ENCODE results near the gene CLPTM1L.

Gene CLPTM1L, protein sequence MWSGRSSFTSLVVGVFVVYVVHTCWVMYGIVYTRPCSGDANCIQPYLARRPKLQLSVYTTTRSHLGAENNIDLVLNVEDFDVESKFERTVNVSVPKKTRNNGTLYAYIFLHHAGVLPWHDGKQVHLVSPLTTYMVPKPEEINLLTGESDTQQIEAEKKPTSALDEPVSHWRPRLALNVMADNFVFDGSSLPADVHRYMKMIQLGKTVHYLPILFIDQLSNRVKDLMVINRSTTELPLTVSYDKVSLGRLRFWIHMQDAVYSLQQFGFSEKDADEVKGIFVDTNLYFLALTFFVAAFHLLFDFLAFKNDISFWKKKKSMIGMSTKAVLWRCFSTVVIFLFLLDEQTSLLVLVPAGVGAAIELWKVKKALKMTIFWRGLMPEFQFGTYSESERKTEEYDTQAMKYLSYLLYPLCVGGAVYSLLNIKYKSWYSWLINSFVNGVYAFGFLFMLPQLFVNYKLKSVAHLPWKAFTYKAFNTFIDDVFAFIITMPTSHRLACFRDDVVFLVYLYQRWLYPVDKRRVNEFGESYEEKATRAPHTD

DNA sequence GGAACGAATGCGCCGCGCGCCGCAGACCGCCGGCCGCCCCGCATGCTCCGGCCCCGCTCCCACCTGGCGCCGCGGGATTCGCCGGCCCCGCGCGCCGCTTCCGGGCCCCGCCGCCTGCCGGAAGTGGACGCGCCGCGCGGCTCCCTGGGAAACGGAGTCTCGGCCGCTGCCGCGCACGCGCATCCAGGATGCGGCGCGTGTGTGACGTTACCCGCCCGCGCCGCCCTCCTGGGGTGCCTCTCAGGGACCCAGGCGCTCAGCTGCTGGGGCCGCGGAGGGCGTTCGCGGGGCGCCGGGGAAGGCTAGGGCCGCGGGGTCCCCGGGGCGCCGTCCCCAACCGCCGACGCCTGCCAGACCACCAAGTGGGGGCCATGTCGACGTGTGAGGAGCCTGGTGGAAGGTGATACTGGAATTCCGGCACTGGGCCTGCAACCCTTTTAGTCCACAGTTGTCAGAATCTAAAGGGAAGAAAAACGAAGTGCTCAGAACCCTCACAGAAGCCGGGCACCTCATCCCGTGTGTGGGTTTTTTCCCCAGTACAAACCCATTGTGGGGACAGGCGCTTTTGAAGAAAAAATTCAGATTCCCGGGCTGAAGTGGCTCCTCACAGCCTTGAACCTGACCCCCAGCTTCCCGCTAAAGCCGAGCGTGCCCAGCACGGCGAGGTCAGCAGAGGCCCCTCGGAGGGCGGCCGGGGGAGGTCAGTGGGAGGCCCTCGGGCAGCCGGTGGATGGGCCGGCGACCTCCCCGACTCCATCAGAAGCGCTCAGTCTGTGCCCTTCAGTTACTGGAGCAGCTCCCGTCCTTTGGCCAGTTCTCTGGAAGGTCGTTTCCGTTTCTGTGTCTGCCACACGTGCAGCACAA lies at the start of gene CLPTM1L:
CLPTM1L (minus strand) TSS at position 125 of the 864 bp plus-strand sequence. CDS start 258 bp downstream, outside the sequence.
- peak; percentile 67 for DNase-seq

DNA sequence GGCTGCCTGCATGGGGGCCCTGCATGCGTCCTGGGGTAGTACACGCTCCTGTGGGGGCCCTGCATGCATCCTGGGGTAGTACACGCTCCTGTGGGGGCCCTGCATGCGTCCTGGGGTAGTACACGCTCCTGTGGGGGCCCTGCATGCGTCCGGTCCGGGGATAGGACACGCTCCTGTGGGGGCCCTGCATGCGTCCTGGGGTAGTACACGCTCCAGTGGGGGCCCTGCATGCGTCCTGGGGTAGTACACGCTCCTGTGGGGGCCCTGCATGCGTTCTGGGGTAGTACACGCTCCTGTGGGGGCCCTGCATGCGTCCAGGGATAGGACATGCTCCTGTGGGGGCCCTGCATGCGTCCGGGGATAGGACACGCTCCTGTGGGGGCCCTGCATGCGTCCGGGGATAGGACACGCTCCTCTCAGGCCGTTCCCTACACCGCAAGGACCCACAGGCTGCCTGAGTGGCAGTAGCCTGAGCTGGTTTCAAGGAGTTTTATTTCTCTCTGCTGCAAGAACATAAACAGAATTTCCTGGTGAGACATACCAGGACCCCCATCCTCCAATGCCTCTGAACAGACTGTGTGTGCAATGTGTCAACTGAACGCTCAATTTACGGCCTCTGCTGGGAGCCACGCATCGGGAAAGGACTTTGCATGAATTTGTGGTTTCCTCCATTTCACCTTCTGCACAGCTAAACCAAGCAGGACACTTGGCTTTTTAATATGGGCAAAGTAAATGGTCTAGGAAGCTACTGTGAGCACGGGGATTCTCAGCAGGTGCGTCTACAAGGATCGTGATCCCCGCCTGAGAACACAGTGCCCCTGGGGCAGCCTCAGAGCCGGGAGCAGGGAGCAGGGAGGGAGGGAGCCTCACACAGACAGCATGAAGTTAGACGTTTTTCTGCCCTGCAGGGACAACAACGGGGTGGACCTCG lies 48.9 kb upstream of the CLPTM1L start:
- no peak for DNase-seq

GRCh38 chr5:1392801-1393565 lies 48.1 kb upstream of the CLPTM1L start:
- DNase-seq, result no peak

DNA sequence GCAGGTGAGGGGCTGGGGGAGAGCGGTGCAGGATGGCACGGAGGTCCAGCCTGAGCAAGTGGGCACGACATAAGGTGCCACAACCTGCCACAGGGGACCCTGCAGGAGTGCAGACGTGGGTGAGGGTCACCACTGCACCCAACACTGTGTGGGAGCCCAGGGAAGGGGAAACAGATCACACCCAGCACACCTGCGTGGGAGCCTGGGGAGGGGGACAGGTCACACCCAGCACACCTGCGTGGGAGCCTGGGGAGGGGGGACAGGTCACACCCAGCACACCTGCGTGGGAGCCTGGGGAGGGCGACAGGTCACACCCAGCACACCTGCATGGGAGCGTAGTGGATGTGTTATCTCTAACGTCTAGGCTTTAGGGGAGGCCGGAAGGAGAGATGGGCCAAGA lies 47.4 kb upstream of the CLPTM1L start:
- no peak for DNase-seq

- DNase-seq, result no peak
Measured at GRCh38 chr5:1391691-1392090, 46.8 kb upstream of the CLPTM1L start.

GRCh38 chr5:1390861-1391600 lies 46.1 kb upstream of the CLPTM1L start:
- DNase-seq, result no peak

DNA sequence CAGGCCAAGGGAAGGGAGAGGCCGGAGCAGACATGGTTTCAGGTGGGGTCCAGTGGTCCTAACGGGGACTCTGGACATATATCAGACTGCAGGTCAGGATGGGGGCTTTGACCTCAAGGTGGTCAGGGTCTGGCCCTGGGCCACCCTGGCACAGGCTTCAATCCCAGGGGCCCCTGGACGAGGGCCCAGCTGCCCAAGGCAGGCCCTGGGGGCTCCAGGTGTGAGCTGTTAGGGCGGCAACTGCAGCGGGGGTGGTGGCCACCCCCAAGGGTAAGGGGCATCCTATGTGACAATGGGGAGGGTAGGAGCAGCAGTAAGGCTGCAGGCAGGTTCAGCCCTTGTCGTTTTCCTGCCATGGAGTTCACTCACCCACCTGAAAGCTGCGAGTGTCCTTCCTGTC lies 45.4 kb upstream of the CLPTM1L start:
- DNase-seq, result no peak

DNA sequence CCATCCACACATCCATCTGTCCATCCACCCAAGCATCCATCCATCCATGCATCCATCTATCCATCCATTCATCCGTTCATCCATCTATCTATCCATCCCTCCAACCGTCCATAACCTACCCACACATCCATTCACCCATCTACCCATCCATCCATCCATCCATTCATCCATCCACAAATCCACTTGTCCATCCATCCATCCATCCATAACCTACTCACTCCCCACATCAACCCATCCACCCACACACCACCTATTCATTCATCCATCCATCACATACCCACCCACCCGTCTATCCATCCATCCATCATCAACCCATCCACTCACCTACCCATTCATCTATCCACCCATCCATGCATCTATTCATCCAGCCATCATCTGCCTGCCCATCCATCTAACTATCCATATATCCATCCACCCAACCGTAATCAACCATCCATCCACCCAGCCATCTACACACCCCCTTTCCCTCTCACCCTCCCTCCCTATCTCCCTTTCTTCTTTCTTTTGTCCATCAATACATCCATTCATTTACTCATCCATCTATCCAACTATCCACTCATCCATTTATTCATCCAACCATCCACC lies 43.6 kb upstream of the CLPTM1L start:
- DNase-seq, result no peak

DNA sequence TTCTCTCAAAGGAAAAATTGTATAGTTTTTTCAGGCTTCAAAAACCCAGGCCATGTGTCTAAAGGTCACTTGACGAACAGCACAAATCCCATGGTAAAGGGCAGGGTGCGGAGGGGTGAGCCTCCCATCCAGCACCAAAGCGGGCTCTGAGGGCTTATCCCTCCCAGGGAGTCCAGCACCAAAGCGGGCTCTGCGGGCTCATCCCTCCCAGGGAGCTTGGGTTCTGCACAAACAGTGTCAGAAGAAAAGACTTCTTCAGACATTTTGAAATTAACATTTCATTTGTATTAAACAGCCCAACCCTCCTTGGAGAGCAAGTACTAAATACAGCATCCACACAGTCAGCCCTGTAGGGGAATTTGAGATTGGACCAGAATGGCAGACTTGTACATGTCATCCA lies 43.0 kb upstream of the CLPTM1L start:
- no peak for DNase-seq

DNA sequence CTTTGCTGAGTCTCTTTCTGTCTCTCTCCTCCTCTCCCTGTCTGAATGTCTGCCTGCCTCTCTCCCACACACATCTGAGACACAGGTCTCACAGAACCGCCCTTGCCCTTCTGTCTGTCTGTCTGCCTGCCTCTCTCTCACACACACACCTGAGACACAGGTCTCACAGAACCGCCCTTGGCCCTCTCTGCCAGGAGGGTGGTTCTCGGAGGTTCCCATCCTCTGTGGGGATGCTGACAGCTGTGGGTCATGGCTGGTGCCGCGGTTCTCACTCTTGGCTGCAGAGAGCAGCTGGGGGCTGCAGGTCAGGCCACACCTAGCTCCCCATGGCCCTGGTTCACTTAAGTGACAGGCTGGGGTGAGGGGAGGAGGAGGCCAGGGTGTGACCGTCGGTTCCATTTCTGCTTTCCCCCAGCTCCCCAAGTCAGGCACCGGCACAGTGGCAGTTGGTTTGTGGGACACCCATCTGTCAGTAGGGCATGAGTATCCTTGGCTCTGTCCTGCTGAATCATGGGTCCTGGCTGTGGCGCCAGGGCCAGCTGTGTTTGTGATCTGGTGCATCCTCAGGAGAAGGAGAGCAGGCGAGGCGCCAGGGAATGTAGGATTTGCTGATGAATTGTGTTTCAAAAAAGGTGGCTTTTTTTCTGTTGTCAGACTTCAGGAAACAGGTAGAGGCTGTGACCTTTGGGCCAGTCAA lies 42.3 kb upstream of the CLPTM1L start:
- no peak for DNase-seq

DNA sequence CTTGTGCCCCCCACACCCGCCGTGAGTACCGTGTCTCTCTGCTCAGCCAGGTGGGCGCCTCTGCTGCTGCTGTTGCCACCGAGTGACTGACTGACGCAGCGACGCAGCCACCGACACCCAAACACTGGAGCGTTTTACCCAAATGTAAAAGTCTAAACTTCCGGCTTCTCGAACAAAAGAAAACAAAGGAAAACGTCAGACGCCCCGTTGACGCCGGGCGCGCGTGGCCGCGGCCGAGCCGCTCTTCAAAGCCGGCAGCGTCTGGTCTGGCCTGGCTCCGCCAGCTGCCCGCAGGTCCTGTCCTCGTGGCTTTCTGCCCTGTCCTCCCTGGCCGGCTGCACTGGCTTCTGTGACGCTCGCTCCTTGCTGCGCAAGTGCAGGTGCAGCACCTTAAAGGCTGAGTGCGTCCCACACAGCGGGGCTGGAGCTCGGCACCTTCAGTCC lies 41.4 kb upstream of the CLPTM1L start:
- DNase-seq, result peak; percentile 39

GRCh38 chr5:1385395-1386273 lies 40.7 kb upstream of the CLPTM1L start:
- DNase-seq, result peak; percentile 79

- no peak for DNase-seq
Measured at GRCh38 chr5:1384521-1384920, 39.6 kb upstream of the CLPTM1L start.

GRCh38 chr5:1383886-1384401 lies 39.0 kb upstream of the CLPTM1L start:
- DNase-seq, result no peak

DNA sequence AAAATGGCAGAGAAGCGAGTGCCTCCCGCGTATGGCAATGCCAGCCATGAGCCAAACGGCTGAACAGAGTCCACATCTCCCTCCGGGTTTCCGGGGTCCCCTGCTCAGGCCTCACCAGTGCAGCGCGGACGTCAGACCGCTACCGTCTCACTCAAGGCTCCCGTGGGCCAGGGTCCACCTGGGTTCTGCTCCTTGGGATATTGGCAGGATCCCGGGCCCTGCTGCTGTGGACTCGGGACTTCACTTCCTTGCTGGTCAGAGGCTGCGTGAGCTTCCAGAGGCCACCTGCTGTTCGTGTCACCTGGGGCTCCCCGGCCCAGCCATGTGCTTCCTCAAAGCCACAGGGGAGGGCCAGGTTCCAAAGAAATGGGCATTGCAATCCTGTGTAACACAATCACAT lies 38.4 kb upstream of the CLPTM1L start:
- DNase-seq, result no peak

GRCh38 chr5:1382248-1382700 lies 37.4 kb upstream of the CLPTM1L start:
- no peak for DNase-seq

- DNase-seq, result no peak
Measured at GRCh38 chr5:1381370-1382247, 36.7 kb upstream of the CLPTM1L start.

All from NCI-H2227 treated with DMSO at 0.1 percent for 48 hours (cell line).